A549 (cell line): ENCODE results near the gene TTLL11. TPM values are rescaled to one million over a fixed set of nuclear protein-coding genes. Genes with fewer than 3 reads are reported as not detected.

Experiments
- ATAC-seq, 2 experiments: fragments of 200-7000 bp in 1 of 2; fragments of >200 bp in 1 of 2; cut with Nextera tagmentation in 1 of 2; cut with Tn5 transposase in 1 of 2; 3 replicates each; pipeline versions ENCODE4 v1.8.0 to v1.9.1; 2018 to 2020; ENCODE audit warnings: mild to moderate bottlenecking in 1 of 2, moderate library complexity in 1 of 2
- CTCF ChIA-PET: fragments of 300-600 bp; sonication (Branson Sonifier 250); formaldehyde crosslinking; extraction: SDS; loops from one replicate; lab custom pipeline; 2021; ENCODE audit warnings: antibody characterized with exemption, inconsistent platforms; lab: Yijun Ruan, JAX
- POLR2A ChIA-PET: fragments of 350-600 bp; formaldehyde crosslinking; extraction: SDS; loops from one replicate; lab custom pipeline; 2021; ENCODE audit warnings: antibody characterized with exemption, inconsistent platforms; lab: Yijun Ruan, JAX
- DNase-seq, 2 experiments: peaks; one replicate each; pipeline versions ENCODE4 v3.0.0 to v3.0.0-alpha.2; 2011 to 2016; ENCODE audit warnings: low read depth in 1 of 2, low spot score in 1 of 2
- FAIRE-seq: peaks from 2 replicates; lab custom pipeline; 2011; peaks lifted over from hg19 to GRCh38; lab: Jason Lieb, UNC
- H3K27ac ChIP-seq, 2 experiments: fragments of >200 bp; sonication (Bioruptor Twin); formaldehyde crosslinking; 3 replicates each; pipeline ENCODE4 v1.5.1; 2016 to 2017
- H3K4me1 ChIP-seq: fragments of >200 bp; sonication (Bioruptor Twin); formaldehyde crosslinking; 3 replicates; pipeline ENCODE4 v1.6.1; 2016
- H3K4me2 ChIP-seq: fragments of >200 bp; sonication (Bioruptor Twin); formaldehyde crosslinking; 3 replicates; pipeline ENCODE4 v1.6.1; 2016
- H3K4me3 ChIP-seq: fragments of >200 bp; sonication (Bioruptor Twin); formaldehyde crosslinking; 3 replicates; pipeline ENCODE4 v1.5.1; 2016
- H3K9me3 ChIP-seq: fragments of >200 bp; sonication (Bioruptor Twin); formaldehyde crosslinking; 3 replicates; pipeline ENCODE4 v1.6.1; 2016
- CBX2 ChIP-seq: fragments of 200-600 bp; sonication (generic); IDR thresholded peaks from 2 replicates; pipeline ENCODE4 v1.6.1; 2016; ENCODE audit warnings: low read depth, mild to moderate bottlenecking, borderline replicate concordance
- CBX8 ChIP-seq: fragments of 200-600 bp; sonication (generic); IDR thresholded peaks from 2 replicates; pipeline ENCODE4 v1.6.1; 2016
- CHD4 ChIP-seq: fragments of 200-600 bp; sonication (generic); IDR thresholded peaks from 2 replicates; pipeline ENCODE4 v1.6.1; 2016; ENCODE audit warnings: antibody characterized with exemption, mild to moderate bottlenecking, borderline replicate concordance
- EHF ChIP-seq: fragments of 250-450 bp; sonication (Bioruptor Pico); IDR thresholded peaks from 2 replicates; pipeline ENCODE4 v1.5.0; 2020; ENCODE audit warnings: mild to moderate bottlenecking
- ELK1 ChIP-seq: fragments of 150-350 bp; IDR thresholded peaks from 2 replicates; pipeline ENCODE4 v1.6.1; 2014; ENCODE audit warnings: low read depth, mild to moderate bottlenecking, low read length
- FOSL2 ChIP-seq, 2 experiments: fragments of 450-650 bp in 1 of 2; fragments of >200 bp in 1 of 2; sonication (Bioruptor Twin) in 1 of 2; formaldehyde crosslinking; IDR thresholded peaks; 2 replicates each; pipeline versions ENCODE4 v1.5.0 to v1.6.1; 2016 to 2020; ENCODE audit warnings: mild to moderate bottlenecking in 1 of 2, moderate library complexity in 1 of 2
- FOXS1 ChIP-seq: fragments of 250-450 bp; sonication (Bioruptor Pico); IDR thresholded peaks from 2 replicates; pipeline ENCODE4 v1.5.0; 2020; ENCODE audit warnings: mild to moderate bottlenecking, moderate library complexity
- HOXB5 ChIP-seq: fragments of 250-450 bp; sonication (Bioruptor Pico); IDR thresholded peaks from 2 replicates; pipeline ENCODE4 v1.5.0; 2020; ENCODE audit warnings: mild to moderate bottlenecking, moderate library complexity
- JUNB ChIP-seq: fragments of >200 bp; sonication (Bioruptor Twin); formaldehyde crosslinking; IDR thresholded peaks from 2 replicates; pipeline ENCODE4 v1.6.1; 2016
- MAFK ChIP-seq: fragments of 450-650 bp; IDR thresholded peaks from 2 replicates; pipeline ENCODE4 v1.6.1; 2014; ENCODE audit not compliant: partially characterized antibody
- RAD21 ChIP-seq, 2 experiments: fragments of >200 bp in 1 of 2; sonication (Bioruptor Twin) in 1 of 2; formaldehyde crosslinking in 1 of 2; IDR thresholded peaks in 1 of 2; conservative IDR thresholded peaks in 1 of 2; 2 replicates in 1 of 2; 3 replicates in 1 of 2; pipeline ENCODE4 v1.6.1; 2012 to 2018; ENCODE audit warnings: inconsistent platforms in 1 of 2
- RCOR1 ChIP-seq: fragments of 150-350 bp; IDR thresholded peaks from 2 replicates; pipeline ENCODE4 v1.6.1; 2014; ENCODE audit warnings: antibody characterized with exemption, low read length, low read depth
- REST ChIP-seq: fragments of 200-600 bp; sonication (generic); IDR thresholded peaks from 2 replicates; pipeline ENCODE4 v1.6.1; 2016; ENCODE audit warnings: antibody characterized with exemption, mild to moderate bottlenecking, moderate library complexity
- SMC3 ChIP-seq: fragments of >200 bp; sonication (Bioruptor Twin); formaldehyde crosslinking; IDR thresholded peaks from 3 replicates; pipeline ENCODE4 v1.6.1; 2018; ENCODE audit warnings: inconsistent platforms
- ZFP36 ChIP-seq: fragments of 450-650 bp; IDR thresholded peaks from 2 replicates; pipeline ENCODE4 v1.6.1; 2014; ENCODE audit warnings: borderline replicate concordance; ENCODE audit not compliant: partially characterized antibody
- ZNF302 ChIP-seq: fragments of 250-450 bp; sonication (Bioruptor Pico); IDR thresholded peaks from 2 replicates; pipeline ENCODE4 v1.9.0; 2021; ENCODE audit warnings: inconsistent platforms, mild to moderate bottlenecking, moderate library complexity
- ZSCAN20 ChIP-seq: fragments of 250-450 bp; sonication (Bioruptor Pico); IDR thresholded peaks from 2 replicates; pipeline ENCODE4 v1.8.0; 2022; ENCODE audit warnings: mild to moderate bottlenecking, moderate library complexity
- WGBS: methylation state at CpG from one replicate; pipeline ENCODE4 v1.1.6; 2017; ENCODE audit errors: missing lambda C conversion rate; 5-methylcytosine and 5-hydroxymethylcytosine counted together
- polyA plus RNA-seq, 4 experiments: library from polyadenylated mRNA; depleted of rRNA in 3 of 4; stranded (reverse); fragments of >200 nt; fragmentation: RNase III in 1 of 4; extraction: RNeasy Plus Mini Kit Qiagen cat#74134 plus additional on column Dnase treatment in 1 of 4; gene quantifications; 2 replicates in 3 of 4; 3 replicates in 1 of 4; pipeline ENCODE4 v1.2.3, GENCODE V29; 2011 to 2017
- TF ChIP-seq, protein P1 (sequence below): fragments of 450-650 bp; IDR thresholded peaks from 2 replicates; pipeline ENCODE4 v1.6.1; 2014; ENCODE audit warnings: antibody characterized with exemption
- TF ChIP-seq, protein P2 (sequence below): IDR thresholded peaks from 2 replicates; pipeline ENCODE4 v1.6.1; 2012

Gene TTLL11
- polyA plus RNA-seq, 2 of the 4 experiments (the other 2 are of a cell fraction), result 1.8 to 2.6 TPM

GRCh38 chr9:122016309-122016708, 76.8 kb downstream of the TTLL11 start:
- 78% methylated on average over 7 of the region's 7 CpGs for WGBS
- H3K9me3 ChIP-seq, result no peaks in the 10 kb centered on the region
- H3K4me3 ChIP-seq, result no peak overlapping the region
- no peak for ATAC-seq
- no peak for FAIRE-seq
- DNase-seq, result no peak
- TF ChIP-seq ZSCAN20 (no peak), CBX8 (no peak), MAFK (no peak), RCOR1 (no peak), EHF (no peak), CBX2 (no peak), ZNF302 (no peak), CHD4 (no peak), REST (no peak), FOSL2 (IDR thresholded peaks at IDR 0.05) (no peak), FOSL2 (CRISPR knock-in tag; IDR thresholded peaks at IDR 0.05) (no peak), FOXS1 (CRISPR knock-in tag) (no peak), HOXB5 (CRISPR knock-in tag) (no peak), SMC3 (no peak), JUNB (no peak), ELK1 (no peak)
- TF ChIP-seq, protein P1, sequence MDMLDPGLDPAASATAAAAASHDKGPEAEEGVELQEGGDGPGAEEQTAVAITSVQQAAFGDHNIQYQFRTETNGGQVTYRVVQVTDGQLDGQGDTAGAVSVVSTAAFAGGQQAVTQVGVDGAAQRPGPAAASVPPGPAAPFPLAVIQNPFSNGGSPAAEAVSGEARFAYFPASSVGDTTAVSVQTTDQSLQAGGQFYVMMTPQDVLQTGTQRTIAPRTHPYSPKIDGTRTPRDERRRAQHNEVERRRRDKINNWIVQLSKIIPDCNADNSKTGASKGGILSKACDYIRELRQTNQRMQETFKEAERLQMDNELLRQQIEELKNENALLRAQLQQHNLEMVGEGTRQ, result no peak
- TF ChIP-seq, protein P2, sequence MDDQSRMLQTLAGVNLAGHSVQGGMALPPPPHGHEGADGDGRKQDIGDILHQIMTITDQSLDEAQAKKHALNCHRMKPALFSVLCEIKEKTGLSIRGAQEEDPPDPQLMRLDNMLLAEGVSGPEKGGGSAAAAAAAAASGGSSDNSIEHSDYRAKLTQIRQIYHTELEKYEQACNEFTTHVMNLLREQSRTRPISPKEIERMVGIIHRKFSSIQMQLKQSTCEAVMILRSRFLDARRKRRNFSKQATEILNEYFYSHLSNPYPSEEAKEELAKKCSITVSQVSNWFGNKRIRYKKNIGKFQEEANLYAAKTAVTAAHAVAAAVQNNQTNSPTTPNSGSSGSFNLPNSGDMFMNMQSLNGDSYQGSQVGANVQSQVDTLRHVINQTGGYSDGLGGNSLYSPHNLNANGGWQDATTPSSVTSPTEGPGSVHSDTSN, result no peak
- H3K4me2 ChIP-seq, result no peak overlapping the region
- no peak overlapping the region for H3K27ac ChIP-seq
- no peaks in the 10 kb centered on the region for H3K4me1 ChIP-seq
- CTCF ChIA-PET, result interaction anchor here (0.7 to 1.1 kb wide), 5 partner anchors 12 to 326 kb away, joined by 3 read pairs; no protein-coding TSS in a partner anchor
- POLR2A ChIA-PET, result no interaction called here

GRCh38 chr9:122015170-122015821, 77.8 kb downstream of the TTLL11 start:
- Histone ChIP-seq H3K4me1 (no peaks in the 10 kb centered on the region), H3K4me2 (no peak overlapping the region), H3K9me3 (no peaks in the 10 kb centered on the region), H3K4me3 (no peak overlapping the region), H3K27ac (no peak overlapping the region)
- no peak for ATAC-seq
- POLR2A ChIA-PET, result no interaction called here
- no peak for DNase-seq
- 87% methylated on average over 11 of the region's 11 CpGs for WGBS
- TF ChIP-seq ZSCAN20 (no peak), MAFK (no peak), JUNB (no peak), RCOR1 (no peak), ZFP36 (no peak), EHF (no peak), RAD21 (conservative IDR thresholded peaks at IDR 0.05 in 1 of 2, IDR thresholded peaks at IDR 0.05 in 1 of 2) (no peak)
- CTCF ChIA-PET, result interaction anchor here (1.1 kb wide), 1 partner anchor 14 kb away, joined by 3 read pairs; no protein-coding TSS in a partner anchor
- FAIRE-seq, result no peak
